AG04450 (cell line): ENCODE measurements around the gene GPR160. TPM values are rescaled to one million over a fixed set of nuclear protein-coding genes. Genes with fewer than 3 reads are reported as not detected.
A peak's percentile ranks its signal among the peaks of the same experiment; 100 is the strongest.

Source experiments
- CTCF ChIA-PET: fragments of 300-600, 350-600 bp; formaldehyde crosslinking; extraction: SDS; loops from one replicate; lab custom pipeline; 2022; ENCODE audit warnings: antibody characterized with exemption, inconsistent platforms; lab: Charles Lee
- POLR2A ChIA-PET: fragments of 350-600 bp; formaldehyde crosslinking; extraction: SDS; loops from one replicate; lab custom pipeline; 2021; ENCODE audit warnings: antibody characterized with exemption, inconsistent platforms; lab: Yijun Ruan, JAX
- DNase-seq: peaks from one replicate; pipeline ENCODE4 v3.0.0-alpha.2; 2011; ENCODE audit warnings: low read depth, low spot score
- H3K27ac ChIP-seq: one replicate; pipeline ENCODE4 v1.5.1; 2012; ENCODE audit warnings: low read depth, low read length, control low read depth
- H3K27me3 ChIP-seq: one replicate; pipeline ENCODE4 v1.6.0; 2012; ENCODE audit warnings: low read length; ENCODE audit not compliant: control insufficient read depth, insufficient read depth
- H3K4me3 ChIP-seq: 2 replicates; pipeline ENCODE4 v1.5.1; 2011; ENCODE audit warnings: mild to moderate bottlenecking, low read depth, low read length, control low read depth
- H3K9me3 ChIP-seq: 2 replicates; pipeline ENCODE4 v1.5.1; 2012; ENCODE audit warnings: low read length; ENCODE audit not compliant: control insufficient read depth, insufficient read depth
- CTCF ChIP-seq: IDR thresholded peaks from 2 replicates; pipeline ENCODE4 v1.5.1; 2011; ENCODE audit warnings: low read depth, low read length, control low read depth, inconsistent platforms
- polyA plus RNA-seq: library from polyadenylated mRNA; depleted of rRNA; stranded (reverse); fragments of >200 nt; gene quantifications from 2 replicates; pipeline ENCODE4 v1.2.3, GENCODE V29; 2011

Gene GPR160
- polyA plus RNA-seq, 1 experiment: 0.27 TPM

- ChIA-PET POLR2A (no interaction called here), CTCF (interaction anchor here (1.2 kb wide), 1 partner anchor 39 kb away, joined by 4 read pairs; the partner anchor contains the start of gene GPR160)
- H3K9me3 ChIP-seq: no peaks in the 10 kb centered on the region
- H3K27me3 ChIP-seq: no peaks in the 10 kb centered on the region
- no peak overlapping the region for H3K4me3 ChIP-seq
- no peak overlapping the region for H3K27ac ChIP-seq
- DNase-seq: peak; percentile 45
- no peak for TF ChIP-seq CTCF
Observed at GRCh38 chr3:170076715-170077238, 39.0 kb downstream of the GPR160 start.

GRCh38 chr3:170077361-170077760, 39.6 kb downstream of the GPR160 start:
- ChIA-PET POLR2A (no interaction called here), CTCF (interaction anchor here (1.2 to 1.4 kb wide), 2 partner anchors 15 to 39 kb away, joined by 4 read pairs; partner anchors contain the start of gene GPR160)
- TF ChIP-seq CTCF: no peak
- Histone ChIP-seq H3K4me3 (no peak overlapping the region), H3K27ac (no peak overlapping the region), H3K9me3 (no peaks in the 10 kb centered on the region), H3K27me3 (no peaks in the 10 kb centered on the region)
- no peak for DNase-seq

GRCh38 chr3:170078620-170079281, 41.0 kb downstream of the GPR160 start:
- DNase-seq: no peak
- Histone ChIP-seq H3K27ac (no peak overlapping the region), H3K27me3 (no peaks in the 10 kb centered on the region), H3K4me3 (no peak overlapping the region), H3K9me3 (no peaks in the 10 kb centered on the region)
- ChIA-PET CTCF (interaction anchor here (1.0 to 1.4 kb wide), 4 partner anchors 12 to 220 kb away, joined by 3 to 4 read pairs (median 3); no protein-coding TSS in a partner anchor), POLR2A (no interaction called here)
- TF ChIP-seq CTCF: no peak

- ChIA-PET POLR2A (no interaction called here), CTCF (interaction anchor here (1.0 to 1.4 kb wide), 3 partner anchors 12 to 221 kb away, joined by 3 read pairs; no protein-coding TSS in a partner anchor)
- DNase-seq: no peak
- H3K27me3 ChIP-seq: no peaks in the 10 kb centered on the region
- TF ChIP-seq CTCF: no peak
- H3K9me3 ChIP-seq: no peaks in the 10 kb centered on the region
- no peak overlapping the region for H3K27ac ChIP-seq
- H3K4me3 ChIP-seq: no peak overlapping the region
Observed at GRCh38 chr3:170079536-170080165, 41.9 kb downstream of the GPR160 start.

- Histone ChIP-seq H3K27me3 (no peaks in the 10 kb centered on the region), H3K4me3 (no peak overlapping the region), H3K27ac (no peak overlapping the region), H3K9me3 (no peaks in the 10 kb centered on the region)
- no peak for DNase-seq
- no peak for TF ChIP-seq CTCF
- POLR2A ChIA-PET: no interaction called here
- CTCF ChIA-PET: interaction anchor here (1.4 kb wide), 1 partner anchor 222 kb away, joined by 3 read pairs; no protein-coding TSS in a partner anchor
Observed at GRCh38 chr3:170080605-170081004, 42.8 kb downstream of the GPR160 start.
